Measurements from ENCODE around the gene CNOT8. TPM values are rescaled to one million over a fixed set of nuclear protein-coding genes. Genes with fewer than 3 reads are reported as not detected.

CNOT8 gene
- total and polyA plus RNA-seq, 2 donors (not counting 3 experiments of a cell fraction or from before 2014, with no cell fraction given): 42.6 to 53.7 TPM

DNA sequence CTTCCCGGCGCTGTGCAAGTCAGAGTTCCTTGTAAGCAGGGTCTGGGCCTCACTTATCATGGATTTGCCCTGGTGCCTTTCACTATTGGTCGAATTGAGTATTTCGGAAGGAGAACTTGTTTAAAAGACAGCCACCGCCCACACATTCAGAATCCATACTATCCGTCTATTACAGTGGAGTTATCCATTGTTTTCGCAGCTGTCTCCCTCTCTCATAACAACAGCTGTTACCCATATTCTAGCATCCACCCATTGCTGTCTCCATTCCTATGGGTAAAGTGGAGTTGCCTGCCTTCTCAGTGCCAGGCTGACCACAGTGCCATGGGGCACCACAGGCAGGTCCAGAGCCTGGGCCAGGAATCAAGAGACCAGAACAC, 28.2 kb upstream of the CNOT8 start:
- H3K4me2 ChIP-seq (ENCODE audit: insufficient read depth, low read length): no peak overlapping the region
- CTCF ChIA-PET: interaction anchor here (1.8 kb wide), 1 partner anchor 15 kb away, joined by 5 read pairs; no protein-coding TSS in a partner anchor
- H3K4me1 ChIP-seq (ENCODE audit: control insufficient read depth, extremely low read depth, insufficient read depth, low read length): peaks cover 3% of the 10 kb centered on the region
- no peaks in the 10 kb centered on the region for H3K9me1 ChIP-seq (replicated peaks; ENCODE audit: control insufficient read depth, extremely low read depth, insufficient read depth, low read length)
- H3K4me3 ChIP-seq (replicated peaks in 1 of 3; ENCODE audit: insufficient read depth in 1 of 3, low read depth in 1 of 3, low read length in 3 of 3): no peak overlapping the region
- no peak overlapping the region for H3K27ac ChIP-seq (ENCODE audit: insufficient read depth, low read depth, low read length)
- H3K9me3 ChIP-seq (replicated peaks; ENCODE audit: control insufficient read depth, insufficient read depth, low read length): no peaks in the 10 kb centered on the region
- POLR2A ChIA-PET: no interaction called here
- H3K36me3 ChIP-seq (ENCODE audit: control insufficient read depth in 2 of 2, extremely low read depth in 1 of 2, insufficient read depth in 2 of 2, low read length in 2 of 2): peaks cover 0 to 16% of the 10 kb centered on the region in 2 experiments
- H3K27me3 ChIP-seq (ENCODE audit: control insufficient read depth in 2 of 2, insufficient read depth in 2 of 2, low read length in 2 of 2): no peaks in the 10 kb centered on the region
- BruUV-seq (replicated peaks): no TSS peak
- dilution Hi-C loops (cut with MboI; ENCODE audit: extremely low pct_ligation_motif_present, low sequenced_read_pairs) (no loop called here), intact Hi-C loops (cut with micrococcal nuclease) (no loop called here)
- H4K20me1 ChIP-seq (replicated peaks; ENCODE audit: control insufficient read depth, extremely low read depth, insufficient read depth, low read length): no peaks in the 10 kb centered on the region
- no peak for DNase-seq (ENCODE audit: low read depth, low spot score)
- TF ChIP-seq FOS (IDR thresholded peaks at IDR 0.05; ENCODE audit: borderline replicate concordance, insufficient read depth, low read length) (no peak), JUN (IDR thresholded peaks at IDR 0.05; ENCODE audit: borderline replicate concordance, insufficient read depth, insufficient read length, low read depth) (no peak), CTCF (IDR thresholded peaks at IDR 0.05; ENCODE audit: extremely low read depth in 1 of 2, insufficient read depth in 1 of 2, low read depth in 1 of 2, low read length in 2 of 2) (no peak), EZH2 (IDR thresholded peaks at IDR 0.05; ENCODE audit: borderline replicate concordance, low read depth, low read length, severe bottlenecking) (no peak), MYC (IDR thresholded peaks at IDR 0.05; ENCODE audit: low read depth, low read length) (no peak), GATA2 (IDR thresholded peaks at IDR 0.05; ENCODE audit: insufficient read depth, insufficient read length, low read depth, low read length) (no peak), POLR2AphosphoS5 (IDR thresholded peaks at IDR 0.05; ENCODE audit: insufficient read depth, low read depth, low read length) (no peak), POLR2A (IDR thresholded peaks at IDR 0.05; ENCODE audit: low read depth, low read length) (no peak)
- TF ChIP-seq, protein P1, sequence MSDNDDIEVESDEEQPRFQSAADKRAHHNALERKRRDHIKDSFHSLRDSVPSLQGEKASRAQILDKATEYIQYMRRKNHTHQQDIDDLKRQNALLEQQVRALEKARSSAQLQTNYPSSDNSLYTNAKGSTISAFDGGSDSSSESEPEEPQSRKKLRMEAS (IDR thresholded peaks at IDR 0.05; ENCODE audit: insufficient read depth, insufficient read length): no peak
- H3K79me2 ChIP-seq (ENCODE audit: control insufficient read depth, insufficient read depth, low read length): no peaks in the 10 kb centered on the region
- no peak for FAIRE-seq
- H3K9ac ChIP-seq (replicated peaks; ENCODE audit: extremely low read depth, insufficient read depth, low read length): no peak overlapping the region
- H2AFZ ChIP-seq (ENCODE audit: low read depth, low read length): no peak overlapping the region

All from endothelial cell of umbilical vein (primary cell).